GM18498 (cell line): ENCODE measurements around the gene THRB.

Experiments
- ATAC-seq: cut with Tn5 transposase; IDR thresholded peaks from one replicate; pipeline ENCODE4 v1.9.1; 2021; ENCODE audit warnings: mild to moderate bottlenecking, moderate library complexity; ENCODE audit not compliant: unreplicated experiment

THRB gene

DNA sequence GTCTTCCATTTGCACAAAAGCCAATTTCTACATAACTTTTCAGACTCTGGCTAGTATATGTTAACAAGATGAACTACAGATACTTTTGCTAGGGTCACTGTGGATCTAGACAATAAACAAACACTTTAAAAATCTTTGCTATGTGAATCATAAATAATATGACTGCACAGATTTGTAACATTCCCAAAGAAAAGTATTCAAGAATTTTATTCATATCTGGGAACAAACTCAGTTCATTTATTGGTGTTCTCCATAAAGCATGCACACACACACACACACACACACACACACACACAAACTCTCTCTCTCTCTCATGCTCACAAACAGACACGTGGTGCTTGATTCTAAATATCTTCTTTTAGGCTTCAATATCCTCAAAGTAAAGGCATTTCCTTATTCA lies 18.8 kb upstream of the THRB start:
- no peak for ATAC-seq

DNA sequence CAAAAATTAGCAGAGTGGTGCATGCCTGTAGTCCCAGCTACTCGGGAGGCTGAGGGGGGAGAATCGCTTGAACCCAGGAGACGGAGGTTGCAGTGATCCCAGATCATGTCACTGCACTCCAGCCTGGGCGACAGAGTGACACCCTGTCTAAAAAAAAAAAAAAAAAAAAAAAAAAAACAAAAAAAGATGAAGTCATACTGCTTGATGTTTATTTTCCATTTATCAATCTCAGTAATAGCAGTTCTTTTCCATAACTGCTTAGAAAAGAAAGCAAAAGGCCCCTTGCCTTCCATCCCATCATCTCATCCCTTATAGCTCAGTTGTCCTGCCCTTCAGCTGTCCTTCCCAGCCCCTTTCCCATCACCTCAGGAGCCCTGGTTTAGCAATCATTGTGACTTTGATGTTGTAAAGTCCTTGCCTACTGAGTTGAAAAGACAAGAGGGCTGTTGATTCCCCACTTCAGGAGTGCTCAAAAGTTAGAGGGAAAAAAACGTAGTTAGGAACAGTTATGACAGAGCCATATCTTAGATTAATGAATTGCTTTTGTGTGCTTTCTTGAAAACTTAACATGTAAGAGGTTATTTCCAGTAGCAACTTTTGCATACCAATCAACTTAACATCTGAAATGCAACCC lies 18.0 kb upstream of the THRB start:
- ATAC-seq: no peak

DNA sequence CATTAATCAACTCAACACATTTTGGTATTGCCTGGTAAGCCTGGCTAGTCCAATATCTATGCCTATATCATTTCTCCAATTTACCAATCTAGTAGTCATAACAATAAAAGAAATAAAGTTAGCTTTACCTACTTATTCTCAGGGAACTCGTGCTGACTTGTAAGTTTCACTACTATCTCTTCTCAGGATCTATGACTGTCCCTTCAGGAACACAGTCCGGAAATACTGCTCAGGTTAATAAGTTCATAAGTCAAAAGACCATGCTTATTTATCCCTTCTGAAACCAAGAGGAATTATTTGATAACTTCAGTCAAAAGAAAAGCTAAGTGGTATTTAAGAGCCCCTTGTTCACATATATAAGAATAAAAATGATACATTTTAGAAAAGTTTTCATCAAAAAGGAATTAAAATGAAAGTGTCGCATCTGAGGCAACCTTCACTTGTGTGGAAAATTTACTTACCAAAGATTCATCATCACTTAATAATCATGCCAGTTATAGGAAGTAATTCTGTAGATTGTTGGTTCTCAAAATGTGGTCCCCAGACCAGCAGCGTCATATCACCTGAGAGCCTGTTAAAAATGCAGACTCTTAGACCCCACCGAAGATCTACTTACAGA lies 15.5 kb upstream of the THRB start:
- ATAC-seq: no peak

- ATAC-seq: no peak
These were observed 13.8 kb upstream of the THRB start for GRCh38 chr3:24508423-24508839.

- no peak for ATAC-seq
These were observed 13.2 kb upstream of the THRB start for GRCh38 chr3:24507776-24508422.

- no peak for ATAC-seq
These were observed 12.5 kb upstream of the THRB start for GRCh38 chr3:24506966-24507775.

DNA sequence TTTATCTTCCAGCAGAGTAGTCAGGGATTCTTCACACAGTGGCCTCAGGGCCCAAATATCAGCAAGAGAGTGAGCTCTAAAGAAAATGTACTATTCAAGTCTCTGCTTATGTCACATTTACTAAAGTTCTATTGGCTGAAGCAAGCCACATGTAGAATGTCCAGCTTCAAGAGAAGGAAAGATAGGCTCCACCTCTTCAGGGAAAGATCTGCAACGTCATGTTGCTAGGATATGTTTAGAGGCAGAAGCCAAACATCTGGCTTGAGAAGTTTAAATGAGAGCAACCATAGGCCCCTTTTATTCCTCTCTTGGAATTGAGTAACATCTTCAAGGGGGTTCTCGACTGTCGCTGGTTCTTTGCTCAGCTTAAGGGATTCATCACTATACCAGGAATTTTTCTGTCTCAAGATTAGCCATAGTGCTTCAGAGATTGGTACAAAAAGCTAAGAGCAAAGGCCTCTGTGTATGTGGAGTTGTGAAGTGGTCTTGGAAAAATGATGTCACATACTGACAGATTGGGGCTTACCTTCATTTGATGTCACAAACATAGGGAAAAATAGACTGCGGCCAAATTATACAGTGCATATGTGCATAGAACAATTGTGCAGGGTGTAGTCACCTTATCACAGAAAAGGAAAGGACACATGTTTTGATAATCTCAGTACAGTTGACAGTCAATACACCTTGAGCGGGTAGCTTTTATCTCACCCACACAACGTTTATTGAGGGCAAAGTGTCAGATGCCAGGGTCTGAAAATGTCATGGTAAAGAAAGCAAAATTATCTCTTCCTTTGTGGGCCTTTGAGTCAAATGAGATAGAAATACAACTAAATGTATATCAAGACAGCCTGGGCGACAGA lies 11.3 kb upstream of the THRB start:
- no peak for ATAC-seq

GRCh38 chr3:24504772-24505171 lies 10.1 kb upstream of the THRB start:
- no peak for ATAC-seq

GRCh38 chr3:24503616-24504113 lies 9.0 kb upstream of the THRB start:
- ATAC-seq: peak; percentile 91

- no peak for ATAC-seq
These were observed 8.0 kb upstream of the THRB start for GRCh38 chr3:24502690-24503089.

GRCh38 chr3:24500806-24501205 lies 6.2 kb upstream of the THRB start:
- ATAC-seq: no peak

DNA sequence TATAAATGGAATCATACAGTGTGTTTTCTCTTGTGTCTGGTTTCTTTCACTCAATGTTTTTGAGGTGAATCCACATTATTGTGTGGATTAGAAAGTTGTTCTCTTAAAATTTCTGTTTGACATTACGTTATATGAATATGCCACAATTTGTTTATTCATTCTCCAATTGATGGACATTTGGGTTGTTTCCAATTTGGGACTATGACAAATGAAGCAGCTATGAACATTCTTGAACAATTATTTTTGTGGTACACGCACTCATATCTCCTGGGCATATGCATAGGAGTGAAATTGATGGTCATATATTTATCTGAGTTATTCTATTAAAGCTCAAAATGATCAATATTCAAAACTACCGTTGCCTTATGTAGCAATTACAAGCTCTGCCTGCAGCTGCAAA lies 5.3 kb upstream of the THRB start:
- ATAC-seq: no peak

DNA sequence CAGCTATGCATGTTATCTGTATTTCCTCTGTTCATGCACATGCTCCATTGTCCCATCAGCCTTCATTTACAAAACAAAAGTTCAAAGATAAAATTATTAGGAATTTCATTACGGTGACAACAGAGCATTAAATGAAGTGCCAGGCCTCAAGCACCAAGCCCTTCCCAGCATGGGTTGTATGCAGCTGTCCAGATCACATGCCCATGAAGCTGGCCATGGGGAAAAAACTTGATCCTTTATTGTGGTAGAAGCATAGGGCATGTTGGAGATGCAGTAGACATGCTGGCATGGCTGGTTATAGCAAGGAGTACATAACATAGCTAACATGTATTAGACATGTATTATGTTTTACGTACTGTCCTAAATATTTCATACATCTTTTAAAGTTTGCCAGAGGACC lies 4.1 kb upstream of the THRB start:
- no peak for ATAC-seq

DNA sequence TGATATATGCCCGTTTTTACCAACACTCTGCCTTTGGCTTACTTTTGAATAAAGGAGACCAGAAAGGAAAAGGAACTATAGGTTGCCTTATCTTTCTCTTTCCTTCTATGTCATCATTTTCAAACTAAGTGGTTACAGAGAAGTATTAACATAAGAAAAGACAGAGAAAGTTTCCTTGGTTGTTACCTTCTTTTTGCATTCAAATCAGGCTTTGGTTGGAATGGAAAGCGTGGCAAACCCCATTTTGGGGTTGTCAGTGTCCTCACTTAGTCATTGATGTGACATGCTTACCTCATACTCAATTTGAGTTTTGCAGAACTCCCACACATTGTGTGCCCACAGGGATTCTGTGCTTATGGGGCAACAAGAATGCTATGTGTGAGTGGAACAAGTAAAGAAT lies 3.7 kb upstream of the THRB start:
- no peak for ATAC-seq

DNA sequence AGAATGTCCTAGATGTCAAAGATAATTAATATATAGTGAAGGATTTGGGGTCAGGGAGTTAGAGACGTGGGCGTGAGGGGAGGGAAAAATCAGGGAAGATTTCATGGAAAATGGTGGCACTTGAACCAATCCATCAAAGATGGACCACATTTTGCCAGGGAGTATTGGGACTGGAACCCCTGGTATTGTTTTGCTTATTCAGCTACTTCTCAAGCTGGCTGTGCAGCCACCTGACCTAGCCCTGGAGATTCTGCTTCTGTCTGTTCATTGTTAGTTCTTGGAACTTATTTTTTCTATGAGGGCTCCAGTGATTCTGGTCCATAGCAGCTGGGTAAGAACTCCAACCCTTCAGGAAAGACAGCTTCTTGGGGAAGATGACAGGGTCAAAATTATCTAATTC lies 3.3 kb upstream of the THRB start:
- no peak for ATAC-seq

DNA sequence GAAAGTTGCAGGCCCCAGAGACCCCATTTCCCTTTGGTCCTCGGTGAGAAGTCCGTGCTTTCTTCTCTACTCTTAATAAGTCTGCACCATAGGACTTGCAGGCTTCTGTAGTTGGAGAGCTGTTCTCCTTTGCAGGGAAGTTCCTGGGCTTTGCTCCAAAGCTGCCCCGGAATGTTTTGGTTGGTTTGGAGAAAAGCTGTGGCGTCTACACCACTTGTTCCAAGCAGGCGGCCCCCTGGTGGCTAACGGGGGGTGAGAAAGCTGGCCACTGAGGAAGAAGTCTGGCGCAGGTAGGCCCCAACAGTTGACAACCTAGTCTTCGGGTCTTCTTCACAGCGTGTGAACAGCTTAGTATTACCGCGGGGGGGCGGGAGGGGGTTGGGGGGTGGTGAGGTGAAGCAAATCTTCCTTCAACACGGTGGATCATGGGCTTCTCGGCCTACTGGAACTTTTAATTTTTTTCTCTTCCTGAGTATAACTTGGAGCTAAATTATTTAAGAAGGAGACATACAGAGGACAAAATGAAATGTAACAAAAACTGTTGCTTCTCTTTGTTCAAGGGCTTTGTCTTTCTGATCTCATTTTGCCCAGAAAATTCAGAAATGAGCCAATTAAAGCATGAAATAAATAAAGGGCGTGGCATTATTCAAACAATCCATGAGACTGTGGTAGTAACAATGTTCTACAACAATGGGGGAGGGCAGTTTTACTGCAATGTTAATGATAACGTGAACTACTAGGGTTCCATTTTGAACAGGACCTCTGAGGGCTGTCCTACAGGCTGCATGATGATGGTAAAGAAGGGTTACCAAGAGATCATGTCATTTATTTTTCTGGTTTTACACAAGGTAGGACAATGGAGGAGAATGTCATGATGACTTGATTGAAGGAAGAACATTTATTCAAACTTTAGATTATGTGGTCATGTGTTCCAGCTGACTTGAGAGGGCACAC lies 2.2 kb upstream of the THRB start:
- ATAC-seq: no peak

- ATAC-seq: no peak
These were observed 810 bp upstream of the THRB start for GRCh38 chr3:24495326-24495994.

GRCh38 chr3:24493746-24494617 lies 668 bp downstream of the THRB start:
- peak; percentile 9 for ATAC-seq
